ENCODE data around the gene AHCYL2.

- TF ChIP-seq CTCF (conservative IDR thresholded peaks at IDR 0.05 in 1 of 2, IDR thresholded peaks at IDR 0.05 in 1 of 2; ENCODE audit: extremely low read depth in 1 of 2, insufficient read depth in 1 of 2, low read depth in 1 of 2, low read length in 2 of 2), result peak; percentile 78 to 86
- no peak for TF ChIP-seq EZH2 (IDR thresholded peaks at IDR 0.05; ENCODE audit: borderline replicate concordance, low read length)
These were observed 46.9 kb downstream of the AHCYL2 start for GRCh38 chr7:129271500-129272355.
